ENCODE results near the gene ATG9A.

DNA sequence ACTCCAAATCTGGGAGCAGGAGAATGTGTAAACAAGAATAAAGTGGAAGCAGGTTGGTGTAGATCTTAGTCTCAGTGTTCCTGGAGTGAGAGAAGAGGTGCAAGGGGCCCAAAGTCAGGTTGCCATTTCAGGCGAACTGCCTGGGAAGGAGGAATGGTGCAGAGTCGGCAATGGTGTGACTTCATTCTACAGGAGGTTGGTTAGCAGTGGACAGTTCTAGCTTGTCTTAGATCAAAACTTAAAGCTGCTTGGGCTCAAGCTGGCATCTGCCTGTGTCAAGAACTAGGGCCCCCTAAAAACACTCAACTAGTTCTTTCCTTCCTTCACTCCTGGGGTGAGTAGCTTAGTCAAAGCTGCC lies 19.4 kb upstream of the ATG9A start:
- TF ChIP-seq POLR2AphosphoS5 (IDR thresholded peaks at IDR 0.05; ENCODE audit: borderline replicate concordance, low read depth, low read length) (no peak), FOXP2 (optimal IDR thresholded peaks at IDR 0.05; ENCODE audit: control extremely low read depth, extremely low read length, insufficient read depth) (no peak)

All from SK-N-MC (cell line).